Endothelial cell of umbilical vein (primary cell): ENCODE results near the gene PCGF3. TPM values are rescaled to one million over a fixed set of nuclear protein-coding genes. Genes with fewer than 3 reads are reported as not detected.

Experiments used
- BruUV-seq: library from RNA; stranded (reverse); fragments of 400-500 nt; replicated peaks from 2 replicates; lab custom pipeline; 2021; lab: Mats Ljungman, UMichigan
- CTCF ChIA-PET: fragments of 300-600, 350-600 bp; sonication (Branson Sonifier 250); formaldehyde crosslinking; loops from one replicate; lab custom pipeline; 2021; ENCODE audit warnings: antibody characterized with exemption, inconsistent platforms; lab: Charles Lee
- POLR2A ChIA-PET: fragments of 300-600, 350-600 bp; sonication (Branson Sonifier 250); formaldehyde crosslinking; loops from one replicate; lab custom pipeline; 2021; ENCODE audit warnings: antibody characterized with exemption, inconsistent platforms; lab: Charles Lee
- DNase-seq: peaks from one replicate; pipeline ENCODE4 v3.0.0-alpha.2; 2011; ENCODE audit warnings: low read depth, low spot score
- FAIRE-seq: peaks from 2 replicates; lab custom pipeline; 2011; peaks lifted over from hg19 to GRCh38; lab: Jason Lieb, UNC
- H2AFZ ChIP-seq: 2 replicates; pipeline ENCODE4 v1.6.0; 2012; ENCODE audit warnings: low read depth, low read length, control low read depth, inconsistent platforms
- H3K27ac ChIP-seq: 2 replicates; pipeline ENCODE4 v1.5.1; 2011; ENCODE audit warnings: low read depth, mild to moderate bottlenecking, control low read depth, low read length, moderate library complexity; ENCODE audit not compliant: insufficient read depth
- H3K27me3 ChIP-seq, 2 experiments: 2 replicates each; pipeline versions ENCODE4 v1.6.0 to v1.6.1; 2011; ENCODE audit warnings: low read length in 2 of 2, mixed read lengths in 1 of 2; ENCODE audit not compliant: control insufficient read depth in 2 of 2, insufficient read depth in 2 of 2
- H3K36me3 ChIP-seq, 2 experiments: 2 replicates in 1 of 2; 3 replicates in 1 of 2; pipeline ENCODE4 v1.5.1; 2011; ENCODE audit warnings: low read length in 2 of 2, mild to moderate bottlenecking in 1 of 2, moderate library complexity in 1 of 2; ENCODE audit not compliant: control insufficient read depth in 2 of 2, insufficient read depth in 2 of 2; ENCODE audit errors: extremely low read depth in 1 of 2
- H3K4me1 ChIP-seq: 3 replicates; pipeline ENCODE4 v1.5.1; 2011; ENCODE audit warnings: mild to moderate bottlenecking, low read length; ENCODE audit not compliant: control insufficient read depth, insufficient read depth; ENCODE audit errors: extremely low read depth
- H3K4me2 ChIP-seq: 2 replicates; pipeline ENCODE4 v1.6.1; 2011; ENCODE audit warnings: low read length, control low read depth, mixed read lengths; ENCODE audit not compliant: insufficient read depth
- H3K4me3 ChIP-seq, 3 experiments: fragments of 200-600 bp in 1 of 3; sonication (generic), shearing (Covaris generic) in 1 of 3; replicated peaks in 1 of 3; 2 replicates each; pipeline ENCODE4 v1.5.1; 2011 to 2016; ENCODE audit warnings: control low read depth in 3 of 3, low read length in 3 of 3, mild to moderate bottlenecking in 2 of 3, inconsistent platforms in 1 of 3, low read depth in 1 of 3, moderate library complexity in 1 of 3; ENCODE audit not compliant: insufficient read depth in 1 of 3
- H3K79me2 ChIP-seq: 2 replicates; pipeline ENCODE4 v1.6.0; 2012; ENCODE audit warnings: low read length, inconsistent platforms; ENCODE audit not compliant: control insufficient read depth, insufficient read depth
- H3K9ac ChIP-seq: replicated peaks from 2 replicates; pipeline ENCODE3; 2011; ENCODE audit warnings: low read length, control low read depth; ENCODE audit not compliant: insufficient read depth; ENCODE audit errors: extremely low read depth
- H3K9me1 ChIP-seq: replicated peaks from 3 replicates; pipeline ENCODE4 v1.6.0; 2011; ENCODE audit warnings: mild to moderate bottlenecking, low read length; ENCODE audit not compliant: control insufficient read depth, insufficient read depth; ENCODE audit errors: extremely low read depth
- H3K9me3 ChIP-seq: replicated peaks from 2 replicates; pipeline ENCODE4 v1.5.1; 2012; ENCODE audit warnings: low read length, inconsistent platforms; ENCODE audit not compliant: control insufficient read depth, insufficient read depth
- H4K20me1 ChIP-seq: replicated peaks from 2 replicates; pipeline ENCODE3; 2011; ENCODE audit warnings: mild to moderate bottlenecking, low read length; ENCODE audit not compliant: control insufficient read depth, insufficient read depth; ENCODE audit errors: extremely low read depth
- CTCF ChIP-seq, 2 donors: IDR thresholded peaks; 1 replicate in 1 of 2; 2 replicates in 1 of 2; pipeline ENCODE4 v1.5.1; 2011; ENCODE audit warnings: low read length in 2 of 2, mild to moderate bottlenecking in 2 of 2, moderate library complexity in 2 of 2, control low read depth in 1 of 2, inconsistent platforms in 1 of 2, low read depth in 1 of 2; ENCODE audit not compliant: insufficient read depth in 1 of 2; ENCODE audit errors: extremely low read depth in 1 of 2
- EZH2 ChIP-seq: IDR thresholded peaks from 2 replicates; pipeline ENCODE4 v1.6.1; 2012; ENCODE audit warnings: borderline replicate concordance, low read depth, mild to moderate bottlenecking, moderate library complexity, low read length, inconsistent platforms; ENCODE audit not compliant: severe bottlenecking
- FOS ChIP-seq: IDR thresholded peaks from 2 replicates; pipeline ENCODE4 v1.6.1; 2011; ENCODE audit warnings: mild to moderate bottlenecking, low read length, moderate library complexity, borderline replicate concordance; ENCODE audit not compliant: insufficient read depth
- GATA2 ChIP-seq: IDR thresholded peaks from 2 replicates; pipeline ENCODE4 v1.7.0; 2011; ENCODE audit warnings: low read depth, mild to moderate bottlenecking, moderate library complexity, mixed read lengths, low read length; ENCODE audit not compliant: insufficient read length, insufficient read depth
- JUN ChIP-seq: IDR thresholded peaks from 2 replicates; pipeline ENCODE4 v1.6.1; 2011; ENCODE audit warnings: borderline replicate concordance, low read depth; ENCODE audit not compliant: insufficient read length, insufficient read depth
- MAX ChIP-seq: IDR thresholded peaks from 2 replicates; pipeline ENCODE4 v1.6.1; 2011; ENCODE audit not compliant: insufficient read depth, insufficient read length
- MYC ChIP-seq: IDR thresholded peaks from one replicate; pipeline ENCODE4 v1.6.1; 2011; ENCODE audit warnings: mild to moderate bottlenecking, low read depth, low read length
- POLR2A ChIP-seq: IDR thresholded peaks from 2 replicates; pipeline ENCODE4 v1.6.1; 2012; ENCODE audit warnings: low read depth, mild to moderate bottlenecking, control low read depth, low read length
- POLR2AphosphoS5 ChIP-seq: IDR thresholded peaks from 2 replicates; pipeline ENCODE4 v1.6.1; 2012; ENCODE audit warnings: low read depth, mild to moderate bottlenecking, control low read depth, low read length, moderate library complexity; ENCODE audit not compliant: insufficient read depth
- dilution Hi-C: fragments of 300-500 bp; cut with MboI; formaldehyde crosslinking; loops from one replicate; pipeline ENCODE4 v1.15.0; 2019; ENCODE audit warnings: low sequenced_read_pairs; ENCODE audit not compliant: extremely low pct_ligation_motif_present
- intact Hi-C: fragments of 100-400 bp; cut with micrococcal nuclease; formaldehyde crosslinking; loops from one replicate; pipeline ENCODE4 v1.10.0; 2022
- polyA plus RNA-seq, 4 experiments: library from polyadenylated mRNA; depleted of rRNA in 3 of 4; stranded (reverse) in 3 of 4; unstranded in 1 of 4; fragments of >200 nt; gene quantifications; 2 replicates each; pipeline versions ENCODE4 v1.2.1 to v1.2.3, GENCODE V29; 2011 to 2012; ENCODE audit warnings: missing spikeins in 1 of 4
- total RNA-seq: library from RNA; stranded (reverse); gene quantifications from 2 replicates; pipeline ENCODE4 v1.2.3, GENCODE V29; 2021

The PCGF3 gene
- total and polyA plus RNA-seq, 2 donors (not counting 3 experiments of a cell fraction or from before 2014, with no cell fraction given) = 70.2 to 91.8 TPM

GRCh38 chr4:717601-718320 lies 12.1 kb downstream of the PCGF3 start:
- POLR2A ChIA-PET = no interaction called here
- no TSS peak for BruUV-seq
- FAIRE-seq = no peak
- Histone ChIP-seq H3K9me1 (no peaks in the 10 kb centered on the region), H3K27me3 (no peaks in the 10 kb centered on the region), H4K20me1 (no peaks in the 10 kb centered on the region), H3K4me2 (no peak overlapping the region), H3K9ac (no peak overlapping the region), H2AFZ (no peak overlapping the region), H3K79me2 (peaks cover 80% of the 10 kb centered on the region), H3K36me3 (peaks cover under 1 to 4% of the 10 kb centered on the region in 2 experiments), H3K27ac (no peak overlapping the region), H3K4me1 (peaks cover 8% of the 10 kb centered on the region), H3K9me3 (no peaks in the 10 kb centered on the region), H3K4me3 (no peak overlapping the region)
- TF ChIP-seq CTCF (IDR thresholded peaks at IDR 0.05; ENCODE audit: extremely low read depth in 1 of 2, insufficient read depth in 1 of 2, low read depth in 1 of 2, low read length in 2 of 2) (no peak), POLR2AphosphoS5 (no peak), EZH2 (no peak), JUN (no peak), MYC (no peak), MAX (no peak), FOS (no peak), POLR2A (no peak), GATA2 (no peak)
- DNase-seq = no peak
- intact Hi-C loops (no loop called here), dilution Hi-C loops (no loop called here)
- CTCF ChIA-PET = interaction anchor here (0.7 to 1.0 kb wide), 2 partner anchors 24 to 34 kb away, joined by 3 read pairs; no protein-coding TSS in a partner anchor
